NCI-H2227 (cell line): Measurements from ENCODE around the gene URI1.
"Not testable (repeated sequence)": the region's sequence is repeated elsewhere in the genome, so short reads cannot be mapped to it uniquely, and the experiment has no call there.

Experiments
- DNase-seq: peaks from one replicate; lab custom pipeline; 2025; ENCODE audit not compliant: unreplicated experiment; lab: John Stamatoyannopoulos, UW

URI1 gene, protein sequence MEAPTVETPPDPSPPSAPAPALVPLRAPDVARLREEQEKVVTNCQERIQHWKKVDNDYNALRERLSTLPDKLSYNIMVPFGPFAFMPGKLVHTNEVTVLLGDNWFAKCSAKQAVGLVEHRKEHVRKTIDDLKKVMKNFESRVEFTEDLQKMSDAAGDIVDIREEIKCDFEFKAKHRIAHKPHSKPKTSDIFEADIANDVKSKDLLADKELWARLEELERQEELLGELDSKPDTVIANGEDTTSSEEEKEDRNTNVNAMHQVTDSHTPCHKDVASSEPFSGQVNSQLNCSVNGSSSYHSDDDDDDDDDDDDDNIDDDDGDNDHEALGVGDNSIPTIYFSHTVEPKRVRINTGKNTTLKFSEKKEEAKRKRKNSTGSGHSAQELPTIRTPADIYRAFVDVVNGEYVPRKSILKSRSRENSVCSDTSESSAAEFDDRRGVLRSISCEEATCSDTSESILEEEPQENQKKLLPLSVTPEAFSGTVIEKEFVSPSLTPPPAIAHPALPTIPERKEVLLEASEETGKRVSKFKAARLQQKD

DNA sequence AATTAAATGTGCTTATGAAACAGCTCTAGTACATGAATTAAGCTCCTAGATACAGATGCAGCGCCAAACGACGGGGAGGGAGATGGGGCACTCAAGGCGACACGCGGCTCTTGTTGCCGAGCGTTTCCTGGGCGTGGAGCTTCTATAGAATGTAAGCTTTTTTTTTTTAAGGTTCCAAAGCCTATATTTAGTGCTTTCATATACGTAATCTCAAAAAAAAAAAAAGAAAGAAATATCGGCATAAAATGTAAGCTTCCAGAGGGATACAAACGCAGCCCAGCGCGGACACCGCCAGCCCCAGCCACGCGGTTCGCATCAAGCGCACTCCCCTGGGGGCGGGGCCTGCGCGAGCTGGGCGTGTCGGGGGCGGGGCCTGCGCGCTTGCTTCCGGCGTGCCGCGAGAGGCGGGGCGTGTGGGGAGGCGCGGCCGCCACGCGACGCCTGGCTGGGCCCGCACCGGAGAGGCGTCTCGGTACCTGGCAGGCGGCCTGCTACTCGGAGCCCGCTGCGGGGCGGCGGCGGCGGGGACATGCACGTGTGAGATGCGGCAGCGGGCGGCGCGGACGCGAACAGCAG lies at the start of gene URI1:
Gene URI1, plus strand, starts transcription at position 412 of the 576 bp plus-strand sequence. CDS start 309 bp downstream, outside the sequence.
- DNase-seq, result peak; percentile 98

DNA sequence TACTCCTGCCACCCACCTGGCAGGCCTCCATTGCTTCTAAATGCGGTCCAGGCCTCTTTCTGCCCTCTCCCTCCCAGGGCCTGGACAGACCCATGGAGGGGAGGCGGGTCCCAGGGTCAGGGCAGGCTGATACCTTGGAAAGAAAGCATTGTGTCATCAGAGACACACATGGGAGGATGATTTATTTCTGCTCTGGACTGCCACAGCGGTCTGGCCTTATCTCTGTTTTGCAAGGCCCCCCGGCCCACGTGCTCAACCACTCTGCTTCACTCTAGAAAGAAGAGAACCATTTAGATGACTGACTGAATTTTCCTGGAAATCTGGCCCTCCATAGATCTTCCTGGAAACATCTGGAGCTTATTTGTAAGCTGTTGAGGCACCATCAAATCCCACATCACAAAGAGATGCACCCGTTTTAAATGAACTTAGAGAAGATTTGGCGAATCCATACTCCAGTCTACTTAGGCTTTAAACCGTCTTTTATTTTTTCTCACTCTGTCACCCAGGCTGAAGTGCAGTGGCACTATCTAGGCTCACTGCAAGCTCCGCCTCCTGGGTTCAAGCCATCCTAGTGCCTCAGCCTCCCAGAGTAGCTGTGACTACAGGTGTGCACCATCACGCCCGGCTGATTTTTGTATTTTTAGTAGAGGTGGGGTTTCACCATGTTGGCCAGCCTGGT lies 48.3 kb upstream of the URI1 start:
- DNase-seq, result no peak

DNA sequence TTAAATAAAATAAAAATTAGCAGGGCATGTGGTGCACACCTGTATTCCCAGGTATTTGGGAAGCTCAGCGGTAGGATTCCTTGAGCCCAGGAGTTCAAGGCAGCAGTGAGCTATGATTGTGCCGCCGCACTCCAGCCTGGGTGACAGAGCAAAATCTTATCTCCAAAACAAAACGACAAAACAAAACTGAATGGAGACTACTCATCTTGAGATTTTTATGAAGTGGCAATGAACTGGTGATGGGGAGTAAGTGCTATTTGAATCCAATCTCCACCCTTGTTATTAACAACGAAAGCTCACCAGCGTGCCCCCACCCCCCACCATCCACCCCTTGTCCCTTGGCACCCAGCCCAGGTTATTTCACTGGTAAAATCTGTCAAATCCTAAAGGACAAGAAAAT lies 45.2 kb upstream of the URI1 start:
- peak; percentile 68 for DNase-seq

DNA sequence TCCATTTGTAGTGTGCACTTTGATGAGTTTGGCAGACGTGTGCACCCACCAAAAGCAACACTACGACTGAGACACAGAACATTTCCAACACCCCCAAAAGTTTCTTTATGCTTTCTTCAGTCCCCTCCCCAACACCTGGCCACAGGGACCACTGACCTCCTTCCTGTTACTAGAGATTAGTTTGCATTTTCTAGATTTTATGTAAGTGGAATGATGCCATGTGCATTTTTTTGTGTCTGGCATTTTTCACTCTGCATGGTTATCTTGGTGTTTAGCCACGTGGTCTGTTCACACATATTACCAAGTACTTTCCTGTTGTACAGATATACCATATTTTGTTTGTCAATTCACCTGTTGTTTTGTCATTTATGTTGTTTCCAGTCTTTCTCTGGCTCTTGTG lies 44.6 kb upstream of the URI1 start:
- no peak for DNase-seq

DNA sequence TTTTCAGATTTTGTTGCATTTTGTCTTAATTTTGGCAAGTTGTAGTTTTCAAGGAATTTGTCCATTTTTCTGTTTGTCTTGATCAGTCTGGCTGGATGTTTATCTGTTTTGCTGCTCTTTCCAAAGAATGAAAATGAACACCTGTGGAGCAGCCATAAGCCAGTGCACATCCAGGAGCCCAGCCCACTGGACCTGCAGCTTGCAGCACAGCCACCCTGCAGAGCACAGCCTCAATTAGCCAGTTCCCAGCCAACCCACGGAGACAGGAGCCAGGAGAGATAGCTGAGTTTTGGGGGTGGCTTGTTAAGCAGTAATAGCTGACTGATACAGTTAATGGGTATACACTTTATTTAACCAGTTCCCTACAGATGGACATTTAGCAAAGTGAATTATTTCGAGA lies 38.0 kb upstream of the URI1 start:
- no peak for DNase-seq

DNA sequence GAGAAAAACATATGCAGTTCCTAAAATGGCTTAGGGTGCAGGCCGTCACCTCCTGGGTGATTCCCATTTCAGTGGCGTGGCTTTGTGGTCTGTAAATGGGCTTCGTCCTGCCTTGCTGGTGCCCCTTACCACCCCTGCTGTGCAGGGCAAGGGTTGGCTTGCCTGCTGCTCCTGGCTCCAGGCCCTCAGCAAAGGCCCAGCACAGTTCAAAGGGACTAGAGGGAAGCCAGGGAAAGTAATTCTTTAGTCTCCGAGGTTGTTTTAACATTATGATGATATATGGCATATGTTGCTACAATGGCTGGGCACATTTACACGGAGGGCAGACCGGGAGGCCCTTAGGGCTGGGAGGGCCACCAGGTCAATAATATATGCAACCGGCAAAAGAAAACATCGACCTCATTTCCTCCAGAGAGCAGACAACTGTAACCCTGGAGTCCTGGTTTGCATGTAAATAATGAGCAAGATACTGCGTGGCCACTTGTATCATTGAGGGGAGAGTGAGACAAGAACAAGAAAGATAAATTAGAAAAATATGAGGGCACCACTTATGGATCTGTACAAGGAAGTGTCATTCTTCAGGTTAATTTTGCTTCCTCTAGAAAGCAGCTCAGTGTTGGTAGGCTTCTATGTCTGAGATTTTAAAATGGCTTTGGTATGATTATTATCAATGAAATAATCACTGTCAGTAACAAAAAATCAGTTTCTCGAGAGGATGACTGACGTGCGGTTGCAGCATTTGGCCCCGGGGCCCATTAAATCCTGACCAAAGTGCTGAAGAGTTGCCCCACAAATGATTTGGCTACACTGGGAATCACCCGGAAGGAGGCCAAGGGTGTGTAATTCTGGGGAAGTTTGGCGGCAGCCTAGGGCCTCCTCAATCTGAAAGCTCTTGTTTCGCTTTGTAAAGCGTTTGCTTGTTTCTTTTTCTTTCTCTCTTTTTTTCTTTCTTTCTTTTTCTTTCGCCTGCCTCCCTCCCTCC lies 32.8 kb upstream of the URI1 start:
- DNase-seq, result no peak

DNA sequence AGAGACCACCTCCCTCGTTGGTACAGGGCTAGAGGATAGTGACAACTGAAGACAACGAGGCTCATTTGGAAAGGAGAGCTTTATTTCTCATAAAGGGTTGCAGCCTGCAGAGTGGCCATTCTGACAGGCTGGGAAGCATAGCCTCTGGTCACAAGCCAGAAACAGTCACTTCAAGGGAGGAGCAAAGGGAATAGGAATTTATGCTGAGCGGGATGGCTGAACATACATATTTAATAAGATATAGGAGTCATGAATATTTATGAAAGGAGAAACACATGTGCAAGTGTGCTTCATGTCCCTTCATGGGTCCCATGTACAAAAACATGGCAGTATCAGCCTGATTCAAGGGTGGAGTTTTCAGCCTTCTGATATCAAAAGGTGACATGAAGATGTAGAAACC lies 27.1 kb upstream of the URI1 start:
- DNase-seq, result no peak

DNA sequence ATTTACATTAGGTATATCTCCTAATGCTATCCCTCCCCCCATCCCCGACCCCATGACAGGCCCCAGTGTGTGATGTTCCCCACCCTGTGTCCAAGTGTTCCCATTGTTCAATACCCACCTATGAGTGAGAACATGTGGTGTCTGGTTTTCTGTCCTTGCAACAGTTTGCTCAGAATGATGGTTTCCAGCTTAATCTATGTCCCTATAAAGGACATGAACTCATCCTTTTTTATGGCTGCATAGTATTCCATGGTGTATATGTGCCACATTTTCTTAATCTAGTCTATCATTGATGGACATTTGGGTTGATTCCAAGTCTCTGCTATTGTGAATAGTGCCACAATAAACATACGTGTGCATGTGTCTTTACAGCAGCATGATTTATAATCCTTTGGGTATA lies 26.2 kb upstream of the URI1 start:
- DNase-seq, result not testable (repeated sequence)

DNA sequence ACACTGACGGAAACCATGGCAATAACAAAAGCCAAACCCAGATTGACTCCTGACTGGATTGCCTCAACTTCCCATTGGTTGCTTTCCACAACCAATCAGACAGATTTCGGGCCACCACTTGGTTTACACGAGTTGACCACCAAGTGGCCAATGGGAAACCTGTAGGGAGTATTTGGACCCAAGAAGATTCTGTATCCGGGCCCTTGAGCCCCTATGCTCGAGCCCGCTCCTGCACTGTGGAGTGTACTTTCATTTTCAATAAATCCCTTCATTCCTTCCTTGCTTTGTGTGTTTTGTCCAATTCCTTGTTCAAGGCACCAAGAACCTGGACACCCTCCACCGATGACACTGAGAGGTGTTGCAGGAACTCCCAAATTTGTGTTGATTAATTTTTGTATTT lies 24.1 kb upstream of the URI1 start:
- no peak for DNase-seq

DNA sequence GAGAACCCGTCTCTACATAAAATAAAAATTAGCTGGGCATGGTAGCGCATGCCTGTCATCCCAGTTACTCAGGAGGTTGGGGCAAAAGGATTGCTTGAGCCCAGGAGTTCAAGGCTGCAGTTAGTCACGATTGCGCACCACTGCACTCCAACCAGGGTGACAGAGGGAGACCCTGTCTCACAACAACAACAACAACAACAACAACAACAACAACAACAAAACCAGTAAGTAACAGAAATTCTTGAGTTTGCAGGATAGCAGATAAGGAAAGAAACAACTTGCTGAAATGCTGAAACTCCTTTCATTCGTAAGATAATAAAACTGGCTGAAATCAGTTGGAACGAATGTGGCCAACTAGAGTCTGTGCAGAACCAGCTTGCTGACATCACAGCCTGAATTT lies 23.1 kb upstream of the URI1 start:
- no peak for DNase-seq

DNA sequence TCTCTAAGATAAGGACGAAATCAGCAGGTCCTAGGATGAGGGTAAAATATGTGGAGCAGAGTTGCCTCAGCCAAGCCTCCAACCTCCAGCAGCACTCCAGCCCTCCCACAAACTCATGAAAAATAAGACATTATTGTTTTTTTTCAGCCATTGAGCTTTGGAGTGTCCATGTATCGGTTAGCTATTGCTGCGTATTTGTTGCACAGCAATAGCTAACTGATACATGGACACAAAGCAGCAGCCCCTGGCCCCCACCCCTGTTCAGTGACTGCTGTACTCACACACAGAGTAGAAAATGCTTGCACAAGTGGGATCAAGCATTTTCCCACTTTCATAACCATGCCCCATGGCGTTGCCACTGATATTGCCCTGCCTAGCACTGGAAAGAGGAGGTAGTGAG lies 19.1 kb upstream of the URI1 start:
- DNase-seq, result no peak

DNA sequence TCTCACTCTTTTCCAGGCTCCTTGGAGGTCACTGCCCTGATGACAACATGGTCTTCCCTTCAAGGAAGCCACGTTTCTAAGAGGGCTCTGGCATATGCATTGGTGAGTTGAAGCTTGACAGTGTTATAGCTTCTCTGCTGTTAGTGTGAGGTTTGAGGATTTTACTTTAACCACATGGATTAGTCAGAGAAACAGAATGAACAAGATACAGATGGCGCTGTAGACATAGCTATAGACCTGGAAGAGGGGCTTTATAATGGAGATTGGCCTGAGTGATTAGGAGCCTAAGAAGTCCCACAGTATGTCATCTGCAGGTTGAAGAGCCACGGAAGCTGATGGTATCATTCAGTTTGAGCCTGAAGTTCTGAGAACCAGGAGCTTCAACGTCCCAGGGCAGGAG lies 18.4 kb upstream of the URI1 start:
- no peak for DNase-seq

DNA sequence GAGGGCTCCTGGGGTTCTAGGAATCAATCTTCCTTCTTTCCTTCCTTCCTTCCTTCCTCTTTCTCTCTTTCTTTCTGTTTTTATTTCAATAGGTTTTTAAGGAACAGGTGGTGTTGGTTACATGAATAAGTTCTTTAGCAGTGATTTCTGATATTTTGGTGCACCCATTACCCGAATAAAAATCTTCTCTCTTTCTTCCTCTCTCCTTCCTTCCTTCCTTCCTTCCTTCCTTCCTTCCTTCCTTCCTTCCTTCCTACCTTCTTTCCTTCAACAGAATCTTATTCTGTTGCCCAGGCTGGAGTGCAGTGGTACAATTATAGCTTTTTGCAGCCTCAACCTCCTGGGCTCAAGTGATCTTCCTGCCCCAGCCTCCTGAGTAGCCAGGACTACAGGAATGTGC lies 16.0 kb upstream of the URI1 start:
- no peak for DNase-seq

DNA sequence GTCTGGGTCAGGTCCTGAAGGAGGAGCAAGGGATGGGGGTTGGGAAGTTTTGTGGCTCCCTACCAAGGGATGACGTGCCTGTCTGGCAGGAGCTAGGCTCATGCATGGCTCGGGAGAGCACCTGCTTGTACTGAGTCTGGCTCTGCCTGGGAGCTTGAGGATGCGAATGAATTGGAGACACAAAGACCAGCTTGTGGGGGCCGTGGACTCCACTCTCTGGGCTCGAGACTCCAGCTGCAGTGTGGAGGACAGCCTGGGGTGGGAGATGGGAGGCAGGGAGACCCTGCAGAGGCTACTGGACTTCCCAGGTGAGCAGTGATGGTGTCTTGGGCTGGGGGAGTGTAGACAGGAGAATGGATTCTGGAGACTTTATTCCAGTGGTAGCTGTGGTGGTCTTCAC lies 15.2 kb upstream of the URI1 start:
- no peak for DNase-seq

DNA sequence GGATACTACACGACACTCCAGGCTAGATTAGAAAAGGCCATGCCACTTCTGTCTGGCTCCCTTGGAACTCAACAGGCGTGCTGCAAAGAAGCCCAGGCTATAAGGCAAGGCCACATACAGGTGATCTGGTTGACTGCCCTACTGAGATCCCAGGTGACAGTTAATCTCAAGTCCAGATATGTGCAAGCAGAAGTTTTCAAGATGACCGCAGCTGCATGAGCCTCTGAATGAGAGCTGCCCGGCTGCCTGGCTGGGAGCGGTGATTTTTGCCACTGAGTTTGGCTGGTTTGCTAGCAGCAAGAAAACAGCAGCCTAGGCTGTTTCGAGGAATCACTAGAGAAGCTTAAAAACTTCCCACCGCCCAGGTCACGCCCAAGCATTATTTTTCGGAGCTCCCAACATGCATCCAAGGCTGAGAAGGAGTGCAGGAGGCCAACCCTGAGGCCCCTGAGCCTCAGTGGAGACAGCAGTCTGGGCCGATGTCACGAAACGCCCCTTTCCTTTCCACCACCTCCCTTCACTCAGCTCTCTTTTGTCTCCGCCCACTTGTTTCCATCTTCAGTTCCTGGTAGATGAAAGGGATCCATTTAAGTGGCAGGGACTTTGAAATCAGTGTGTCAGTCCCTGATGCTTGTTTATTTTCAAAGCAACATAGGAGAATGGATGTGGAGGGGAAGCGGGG lies 14.0 kb upstream of the URI1 start:
- DNase-seq, result peak; percentile 90

DNA sequence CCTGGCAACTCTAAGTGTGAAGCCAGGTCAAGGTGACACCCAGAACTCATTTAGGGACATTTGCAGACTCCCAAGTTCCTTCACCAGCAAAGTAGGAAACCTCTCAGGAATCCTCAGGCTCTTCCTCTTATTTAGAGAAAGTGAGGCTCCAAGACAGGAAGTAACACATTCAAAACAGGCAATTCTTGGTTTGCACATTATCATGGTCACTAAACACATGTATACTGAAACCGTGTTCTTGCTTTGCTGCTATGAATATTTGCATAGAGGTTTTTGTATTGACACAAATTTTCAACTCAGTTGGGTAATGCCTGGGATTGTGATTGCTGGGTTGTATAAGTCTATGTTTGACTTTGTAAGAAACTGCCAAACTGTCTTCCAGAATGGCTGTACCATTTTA lies 13.2 kb upstream of the URI1 start:
- DNase-seq, result no peak

DNA sequence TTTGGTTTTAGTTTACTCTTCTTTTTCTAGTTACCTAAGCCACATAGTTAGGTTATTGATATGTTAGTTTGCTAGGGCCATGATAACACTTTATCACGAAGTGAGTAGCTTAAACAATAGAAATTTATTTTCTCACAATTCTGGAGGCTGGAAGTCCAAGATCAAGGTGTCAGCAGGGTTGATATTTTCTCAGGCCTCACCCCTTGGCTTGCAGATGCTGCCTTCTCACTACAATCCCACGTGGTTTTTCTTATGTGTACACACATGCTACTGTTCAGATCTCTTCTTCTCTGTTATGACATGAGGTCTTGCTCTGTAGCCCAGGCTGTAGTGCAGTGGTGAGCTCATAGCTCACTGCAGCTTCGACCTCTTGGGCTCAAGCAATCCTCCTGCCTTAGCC lies 7.8 kb upstream of the URI1 start:
- DNase-seq, result no peak

DNA sequence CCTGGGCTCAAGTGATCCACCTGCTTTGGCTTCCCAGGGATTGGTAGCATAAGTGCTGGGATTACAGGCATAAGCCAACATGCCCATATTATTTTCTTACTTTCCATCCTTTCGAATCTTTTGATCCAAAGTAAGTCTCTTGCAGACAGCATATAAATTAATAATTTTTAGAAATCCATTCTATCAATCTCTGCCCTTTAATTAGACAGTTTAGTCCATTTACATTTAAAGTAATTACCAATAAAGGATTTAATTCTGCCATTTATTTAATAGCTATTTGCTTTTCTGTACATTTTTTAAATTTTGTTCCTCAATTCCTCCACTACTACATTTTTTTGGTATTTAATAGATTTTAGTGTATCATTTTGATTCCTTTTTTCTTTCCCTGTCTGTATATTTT lies 7.3 kb upstream of the URI1 start:
- DNase-seq, result no peak

DNA sequence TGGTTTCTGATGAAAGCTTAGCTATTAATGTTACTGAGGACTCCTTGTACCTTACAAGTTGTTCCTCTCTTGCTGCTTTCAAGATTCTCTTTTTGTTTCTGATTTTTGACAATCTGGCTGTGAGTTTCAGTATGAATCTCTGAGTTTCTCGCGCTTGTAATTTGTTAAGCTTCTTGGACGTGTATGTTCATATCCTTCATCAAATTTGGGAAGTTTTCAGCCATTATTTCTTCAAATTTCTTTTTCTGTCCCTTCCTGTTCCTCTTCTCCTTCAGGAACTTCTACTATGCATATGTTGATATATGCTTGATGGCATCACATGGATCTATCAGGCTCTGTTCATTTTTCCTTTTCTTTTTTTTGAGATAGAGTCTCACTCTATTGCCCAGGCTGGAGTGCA lies 5.6 kb upstream of the URI1 start:
- DNase-seq, result no peak

DNA sequence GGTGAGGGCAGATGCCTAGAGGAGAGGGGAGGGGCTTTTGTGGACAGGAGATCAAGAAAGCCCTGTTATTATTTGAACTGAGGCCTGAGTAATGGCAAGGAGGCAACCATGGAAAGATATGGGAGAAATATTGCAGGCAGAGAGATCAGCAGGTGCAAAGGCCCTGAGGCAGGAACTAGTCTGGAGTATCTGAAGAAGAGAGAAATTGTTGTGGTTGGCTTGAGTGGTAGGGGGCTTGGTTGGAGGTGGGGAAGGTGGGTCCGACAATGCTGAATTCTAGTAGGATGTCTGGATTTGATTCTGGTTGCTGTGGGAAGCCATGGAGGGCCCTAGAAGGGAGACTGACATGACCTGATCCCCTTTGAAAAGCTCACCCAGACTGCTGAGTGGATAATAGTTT lies 2.4 kb upstream of the URI1 start:
- no peak for DNase-seq
